GM21723 (cell line): ENCODE measurements around the gene MAML2.

Source experiments
- ATAC-seq: cut with Tn5 transposase; IDR thresholded peaks from one replicate; pipeline ENCODE4 v1.9.1; 2021; ENCODE audit warnings: mild to moderate bottlenecking, moderate library complexity; ENCODE audit not compliant: unreplicated experiment

The MAML2 gene

GRCh38 chr11:96054870-96055705, 287.9 kb downstream of the MAML2 start:
- ATAC-seq: no peak

DNA sequence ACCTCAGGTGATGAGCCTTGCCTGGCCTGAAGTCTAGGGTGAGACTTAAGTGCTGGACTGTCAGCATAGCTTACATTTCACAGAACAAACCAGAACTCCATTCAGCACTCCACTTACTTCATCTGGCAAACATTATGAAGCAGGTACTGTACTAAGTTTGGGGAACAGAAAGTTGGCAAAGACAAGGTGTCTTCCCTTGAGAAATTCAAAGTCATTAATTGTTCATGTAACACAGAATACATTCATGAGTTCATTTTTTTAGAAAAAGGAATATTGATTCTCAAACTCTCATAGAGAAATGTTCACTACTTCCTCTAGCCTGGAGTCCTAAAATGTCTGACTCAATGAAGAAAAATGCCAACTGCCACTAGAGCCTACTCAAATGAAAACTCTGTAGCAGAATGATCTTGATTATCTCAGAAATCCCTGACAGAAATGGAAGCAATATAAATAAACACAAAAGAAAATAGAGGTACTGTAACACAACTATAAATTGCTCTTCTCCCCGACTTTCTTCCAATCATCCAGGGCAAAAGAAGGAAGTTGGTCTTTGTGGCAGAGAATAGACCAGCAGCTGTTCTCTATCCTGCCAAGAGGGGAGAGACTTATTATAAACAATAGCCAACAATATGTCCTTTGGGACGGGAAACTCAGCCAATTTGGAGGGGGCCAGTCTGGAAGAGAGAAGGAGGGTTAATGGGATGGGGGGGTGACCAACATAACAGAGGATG, 289.9 kb downstream of the MAML2 start:
- ATAC-seq: peak; percentile 38

DNA sequence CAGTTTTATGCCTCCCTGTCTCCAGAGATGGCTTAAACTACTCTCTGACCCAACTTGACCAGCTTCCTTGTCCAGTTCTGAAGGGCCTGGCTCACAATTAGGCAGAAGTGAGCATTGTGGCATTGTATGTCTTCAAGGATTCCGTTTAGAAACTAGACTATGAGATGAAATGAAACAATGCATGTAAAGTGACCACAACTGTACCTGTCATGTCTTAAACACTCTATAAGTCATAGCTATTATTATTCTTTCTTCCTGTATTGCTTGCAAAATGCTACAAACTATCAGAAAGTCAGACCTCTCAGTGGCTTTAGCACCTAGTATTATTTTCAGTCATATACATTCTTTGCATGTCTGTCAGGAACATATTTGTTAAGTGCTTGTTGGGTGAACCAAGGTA, 291.2 kb downstream of the MAML2 start:
- ATAC-seq: peak; percentile 95

GRCh38 chr11:96050435-96051182, 292.4 kb downstream of the MAML2 start:
- ATAC-seq: no peak

GRCh38 chr11:96049426-96049825, 293.6 kb downstream of the MAML2 start:
- no peak for ATAC-seq

DNA sequence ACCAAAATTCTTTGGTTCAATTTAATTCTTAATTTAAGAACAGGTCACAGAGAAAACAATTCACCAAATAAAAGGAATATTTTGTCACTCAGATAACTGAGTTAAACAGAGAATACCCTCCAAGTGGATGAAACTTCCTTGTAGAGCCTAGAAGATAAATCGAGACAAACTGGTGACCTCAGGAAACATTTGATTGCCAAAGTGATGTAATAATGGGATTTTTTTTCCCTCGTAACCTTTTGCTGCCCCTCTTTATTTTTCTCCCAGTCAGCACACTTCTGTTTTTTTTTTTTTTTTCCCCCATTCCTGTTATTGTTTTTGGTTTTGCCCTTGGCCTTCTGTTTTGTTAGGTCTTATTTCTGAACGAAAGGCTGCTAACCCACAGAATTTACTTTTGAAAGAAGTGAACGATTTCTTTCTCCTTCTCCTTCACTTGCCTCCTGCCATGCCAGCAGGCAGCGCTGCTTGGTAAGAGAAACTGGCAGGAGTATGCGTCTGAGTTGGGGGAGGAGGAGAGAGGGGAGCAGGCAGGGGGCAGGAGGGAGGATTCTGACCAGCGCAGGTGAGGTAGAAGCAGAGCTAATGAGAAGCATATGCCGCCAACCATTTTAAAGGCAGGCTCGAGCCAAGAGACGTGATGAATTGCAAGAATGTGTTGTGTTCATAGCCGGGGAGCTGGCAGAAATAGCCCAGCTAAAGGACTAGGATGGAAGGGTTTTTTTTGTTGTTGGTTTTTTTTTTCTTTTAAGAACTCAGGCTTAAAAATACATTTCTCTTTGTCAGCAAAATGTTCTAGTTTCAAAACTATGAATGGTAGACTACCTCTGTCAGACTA, 297.2 kb downstream of the MAML2 start:
- no peak for ATAC-seq

DNA sequence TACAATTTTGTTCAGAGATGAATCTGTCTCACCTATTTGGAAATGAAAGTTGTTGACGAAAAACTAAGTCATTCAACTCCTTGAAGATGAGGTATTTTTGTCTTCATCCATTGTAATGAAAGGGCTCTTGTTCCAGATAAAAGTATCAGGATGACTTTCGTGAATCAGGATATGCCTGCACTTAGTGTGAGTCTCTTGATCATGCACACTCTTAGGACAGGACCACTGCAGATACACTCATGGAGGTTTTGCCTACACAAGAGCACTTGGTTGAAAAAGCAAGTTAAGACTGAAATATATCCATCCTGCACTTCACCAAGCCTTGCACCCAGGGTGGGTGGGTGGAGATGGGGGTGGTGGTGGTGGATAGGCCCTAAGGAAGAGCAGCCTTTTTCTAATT, 298.2 kb downstream of the MAML2 start:
- ATAC-seq: no peak

GRCh38 chr11:96044311-96044710, 298.7 kb downstream of the MAML2 start:
- ATAC-seq: no peak

DNA sequence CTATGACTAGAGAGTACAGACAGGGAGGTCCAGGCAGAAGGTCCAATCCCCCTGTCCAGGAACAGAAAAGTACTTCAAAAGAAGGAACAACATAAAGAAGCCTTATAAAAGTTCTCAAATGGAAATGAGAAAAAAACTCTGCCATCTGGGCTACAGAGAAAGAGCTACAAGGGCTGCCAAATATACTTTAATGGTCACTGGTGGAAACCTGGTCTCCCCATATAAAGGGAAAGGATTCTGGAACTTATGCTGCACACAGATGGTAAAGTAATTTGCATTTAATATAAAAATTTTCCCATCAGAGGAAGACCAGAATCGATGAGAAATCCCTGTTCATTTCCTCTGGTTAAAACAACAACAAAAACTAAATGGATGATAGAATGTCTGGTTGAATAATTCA, 299.7 kb downstream of the MAML2 start:
- ATAC-seq: no peak

GRCh38 chr11:96038046-96038445, 304.9 kb downstream of the MAML2 start:
- no peak for ATAC-seq

DNA sequence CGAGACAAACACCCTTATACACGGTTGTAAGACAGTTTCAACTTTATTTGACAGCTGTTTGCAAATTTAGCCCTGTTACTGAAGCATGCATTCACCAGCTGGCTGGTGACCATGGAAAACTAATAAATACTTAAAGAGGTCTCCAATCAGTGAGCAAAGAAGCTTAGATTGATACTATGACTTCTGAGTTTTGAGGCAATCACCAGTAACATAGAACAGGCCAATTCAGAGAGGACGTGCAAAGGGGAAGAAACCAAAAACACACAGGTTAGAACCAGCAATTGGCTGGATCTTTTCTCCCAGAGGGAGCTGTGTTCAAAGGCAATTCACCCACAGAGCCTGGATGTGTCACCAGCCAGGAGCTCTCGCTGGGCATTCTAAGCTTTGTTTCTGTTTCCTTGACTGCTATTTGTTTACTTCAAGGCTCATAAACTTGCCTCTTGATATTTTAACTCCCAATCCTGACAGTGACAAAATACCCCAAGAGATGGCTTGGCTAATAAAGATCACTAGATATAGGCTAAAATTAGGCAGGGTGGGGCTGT, 305.5 kb downstream of the MAML2 start:
- no peak for ATAC-seq

DNA sequence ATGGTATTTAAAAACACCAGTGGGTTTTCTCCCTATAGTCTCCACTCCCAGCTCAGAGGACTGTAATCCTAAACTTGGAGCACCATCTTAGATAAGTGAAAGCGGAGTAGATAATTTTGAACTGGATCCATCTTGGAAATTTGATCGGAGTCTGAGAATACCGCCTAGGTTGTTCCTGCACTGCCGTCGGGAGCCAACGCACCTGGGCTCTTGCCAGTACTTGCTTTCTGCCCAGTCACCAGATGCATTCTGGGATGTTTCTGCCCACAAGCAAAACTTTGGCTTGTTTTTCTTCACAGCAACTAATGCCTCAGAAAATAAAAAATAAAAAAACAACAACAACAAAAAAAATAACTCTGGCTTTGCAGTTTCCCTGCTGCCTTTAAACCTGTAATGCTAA, 306.1 kb downstream of the MAML2 start:
- no peak for ATAC-seq

DNA sequence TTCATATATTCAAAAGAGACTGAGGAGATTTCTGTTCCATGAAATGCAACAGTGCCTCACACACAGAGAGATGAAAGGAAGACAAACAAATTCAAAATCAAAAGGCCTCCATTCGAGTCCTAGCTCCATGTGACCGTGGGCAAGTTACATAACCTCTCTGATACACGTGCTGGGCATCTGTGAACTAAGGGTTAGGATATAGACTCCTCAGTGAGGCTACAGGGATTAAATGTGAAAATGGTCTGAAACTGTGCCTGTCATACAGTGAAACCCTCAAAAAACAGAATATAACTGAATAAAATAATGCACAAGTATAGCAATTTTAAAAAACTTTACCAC, 307.3 kb downstream of the MAML2 start:
- ATAC-seq: no peak

DNA sequence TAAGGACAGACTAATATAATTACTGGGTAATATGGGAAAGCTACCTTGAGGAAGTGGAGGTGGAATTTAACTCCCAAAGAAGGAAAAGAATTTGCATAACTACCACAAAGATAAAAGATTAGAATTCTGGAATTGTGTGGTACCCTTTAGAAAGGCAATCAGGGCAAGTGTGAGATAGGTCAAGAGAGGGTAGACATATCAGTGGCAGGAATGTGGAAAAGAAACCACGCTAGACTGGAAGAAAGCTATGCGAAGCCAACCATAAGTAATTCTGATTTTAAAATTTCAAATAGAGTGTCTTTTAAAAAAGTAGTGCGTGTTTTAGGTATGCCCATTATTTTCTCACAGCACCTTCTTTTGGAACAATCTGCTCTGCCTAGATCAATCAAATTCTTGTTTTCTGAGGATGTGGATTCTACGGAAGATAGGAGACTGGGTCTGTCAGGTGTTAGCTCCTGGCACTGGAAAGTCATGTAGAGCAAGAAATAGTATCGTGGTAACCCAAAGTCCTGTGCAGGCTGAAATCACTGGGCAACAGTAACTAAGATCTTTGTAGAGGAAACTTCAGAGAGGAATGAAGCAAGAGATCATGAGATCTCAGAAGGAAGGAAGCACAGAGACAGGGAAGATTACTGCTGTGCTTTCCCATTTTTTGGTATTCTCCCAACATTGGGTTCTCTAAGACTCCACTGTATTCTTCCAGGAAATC, 307.8 kb downstream of the MAML2 start:
- no peak for ATAC-seq

DNA sequence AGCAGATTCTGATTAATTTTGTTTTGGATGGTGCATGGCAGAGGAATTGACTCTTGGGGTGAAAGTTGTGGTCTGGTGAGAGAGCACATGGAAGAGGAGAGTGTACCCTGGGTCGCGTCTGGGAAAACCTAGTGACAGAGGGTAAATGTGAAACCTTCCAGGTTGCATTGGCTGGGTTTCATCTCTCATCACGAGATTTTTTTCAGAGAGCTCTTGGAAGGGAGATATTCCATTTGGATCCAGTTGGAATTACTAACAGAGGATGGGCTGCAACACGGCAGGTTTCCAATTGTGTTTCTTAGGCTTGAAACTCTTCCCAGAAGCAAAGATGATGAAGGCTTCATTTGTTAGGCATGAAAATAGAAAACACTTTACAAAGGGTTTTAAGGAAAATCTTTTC, 309.4 kb downstream of the MAML2 start:
- no peak for ATAC-seq

GRCh38 chr11:96033095-96033494, 309.9 kb downstream of the MAML2 start:
- ATAC-seq: no peak

DNA sequence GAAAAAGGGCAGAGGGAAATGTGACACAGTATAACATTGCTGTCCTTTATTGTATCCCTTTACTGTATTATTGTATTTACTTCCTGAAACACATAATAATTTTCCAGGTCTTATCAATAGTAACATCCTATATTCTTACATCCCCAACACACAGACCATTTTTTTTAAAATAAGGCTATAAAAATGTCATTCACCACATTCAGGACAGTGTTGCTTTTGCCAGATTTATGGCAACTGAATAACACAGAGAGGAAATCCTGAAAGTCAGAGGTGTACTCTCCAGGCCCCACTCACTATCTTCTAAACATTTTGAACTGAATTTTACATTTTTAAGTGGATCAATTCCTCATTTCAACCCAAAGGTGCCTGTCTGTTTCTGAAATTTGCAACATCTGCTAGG, 314.2 kb downstream of the MAML2 start:
- ATAC-seq: no peak

DNA sequence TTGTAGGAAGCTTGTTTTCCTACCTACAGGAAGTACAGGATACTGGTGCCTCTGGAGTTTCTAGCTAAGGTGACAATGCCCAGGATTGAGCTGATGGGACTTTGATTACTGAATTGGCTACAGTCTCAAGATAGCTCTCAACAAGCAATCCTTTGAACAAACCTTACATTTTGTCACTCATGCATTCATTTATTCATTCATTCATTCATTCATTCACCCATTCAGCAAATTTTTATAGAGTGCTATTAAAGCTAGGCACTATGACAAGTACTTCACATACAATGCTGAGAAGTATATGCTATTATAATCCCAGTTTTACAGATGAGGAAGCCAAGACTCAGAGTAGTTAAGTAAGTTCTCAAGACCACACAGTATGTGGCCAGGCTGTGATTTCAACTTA, 316.0 kb downstream of the MAML2 start:
- no peak for ATAC-seq

GRCh38 chr11:96026310-96026709, 316.7 kb downstream of the MAML2 start:
- no peak for ATAC-seq

GRCh38 chr11:96024666-96025065, 318.3 kb downstream of the MAML2 start:
- no peak for ATAC-seq
